Neural crest cell (in vitro differentiated cells): Measurements from ENCODE around the gene FLYWCH2. TPM values are rescaled to one million over a fixed set of nuclear protein-coding genes. Genes with fewer than 3 reads are reported as not detected.

Experiments
- DNase-seq: peaks from one replicate; pipeline ENCODE4 v3.0.0; 2021; ENCODE audit warnings: low read depth, mixed read lengths, low spot score
- H3K27ac Mint-ChIP-seq: one replicate; pipeline ENCODE4 v1.8.0; 2021; ENCODE audit warnings: mild to moderate bottlenecking, mixed read lengths; ENCODE audit not compliant: unreplicated experiment
- H3K27me3 Mint-ChIP-seq: 2 replicates; pipeline ENCODE4 v1.8.0; 2021; ENCODE audit warnings: low read depth, mild to moderate bottlenecking, mixed read lengths
- H3K36me3 Mint-ChIP-seq: 2 replicates; pipeline ENCODE4 v1.8.0; 2021; ENCODE audit warnings: low read depth, mild to moderate bottlenecking, mixed read lengths
- H3K4me1 Mint-ChIP-seq: 2 replicates; pipeline ENCODE4 v1.8.0; 2021; ENCODE audit warnings: mixed read lengths
- H3K4me3 Mint-ChIP-seq: one replicate; pipeline ENCODE4 v1.8.0; 2021; ENCODE audit warnings: mild to moderate bottlenecking, mixed read lengths
- H3K9me3 Mint-ChIP-seq: 2 replicates; pipeline ENCODE4 v1.8.0; 2021; ENCODE audit warnings: mixed read lengths
- total RNA-seq: library from RNA; stranded (reverse); gene quantifications from 2 replicates; pipeline ENCODE4 v1.2.1, GENCODE V29; 2021
- TF ChIP-seq, protein P1 (sequence below): fragments of 200-600 bp; sonication (generic); conservative IDR thresholded peaks from 2 replicates; pipeline ENCODE4 v1.5.0; 2021; ENCODE audit warnings: antibody characterized with exemption, mild to moderate bottlenecking

The FLYWCH2 gene
- total RNA-seq, 1 donor from 2014 or later = 32.3 TPM

DNA sequence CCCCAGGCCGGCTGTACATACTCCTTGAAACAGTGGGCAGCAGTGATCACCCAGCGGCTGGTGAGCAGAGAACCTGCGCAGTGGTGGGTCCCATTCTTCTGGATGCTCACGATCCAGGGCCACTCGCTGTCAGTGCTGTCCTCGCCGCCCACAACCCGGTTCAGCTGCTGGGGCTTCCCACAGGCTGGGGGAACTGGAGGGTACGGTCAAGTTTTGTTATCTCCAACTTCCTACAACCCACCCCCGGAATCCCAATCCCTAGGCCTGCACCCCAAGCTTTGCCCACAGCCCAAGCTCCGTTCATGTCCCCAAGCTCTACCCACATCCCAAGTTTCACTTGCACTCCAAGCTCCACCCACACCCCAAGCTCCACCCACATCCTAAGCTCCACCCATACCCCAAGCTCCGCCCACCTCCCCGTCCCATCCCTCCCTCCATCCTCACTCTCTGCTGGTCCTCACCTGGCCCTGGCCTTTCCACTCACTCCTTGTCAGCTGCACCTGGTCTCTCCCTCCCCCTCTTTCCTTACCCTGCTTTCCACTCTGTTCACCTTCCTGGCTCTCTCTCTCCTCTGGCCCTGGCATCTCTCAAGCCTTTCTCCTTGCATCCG lies 26.8 kb upstream of the FLYWCH2 start:
- no peak overlapping the region for H3K4me3 Mint-ChIP-seq
- H3K9me3 Mint-ChIP-seq = peaks cover 8% of the 10 kb centered on the region
- no peak overlapping the region for H3K27ac Mint-ChIP-seq

GRCh38 chr16:2856686-2857450 lies 26.1 kb upstream of the FLYWCH2 start:
- peaks cover 65% of the 10 kb centered on the region for H3K27me3 Mint-ChIP-seq
- TF ChIP-seq, protein P1, sequence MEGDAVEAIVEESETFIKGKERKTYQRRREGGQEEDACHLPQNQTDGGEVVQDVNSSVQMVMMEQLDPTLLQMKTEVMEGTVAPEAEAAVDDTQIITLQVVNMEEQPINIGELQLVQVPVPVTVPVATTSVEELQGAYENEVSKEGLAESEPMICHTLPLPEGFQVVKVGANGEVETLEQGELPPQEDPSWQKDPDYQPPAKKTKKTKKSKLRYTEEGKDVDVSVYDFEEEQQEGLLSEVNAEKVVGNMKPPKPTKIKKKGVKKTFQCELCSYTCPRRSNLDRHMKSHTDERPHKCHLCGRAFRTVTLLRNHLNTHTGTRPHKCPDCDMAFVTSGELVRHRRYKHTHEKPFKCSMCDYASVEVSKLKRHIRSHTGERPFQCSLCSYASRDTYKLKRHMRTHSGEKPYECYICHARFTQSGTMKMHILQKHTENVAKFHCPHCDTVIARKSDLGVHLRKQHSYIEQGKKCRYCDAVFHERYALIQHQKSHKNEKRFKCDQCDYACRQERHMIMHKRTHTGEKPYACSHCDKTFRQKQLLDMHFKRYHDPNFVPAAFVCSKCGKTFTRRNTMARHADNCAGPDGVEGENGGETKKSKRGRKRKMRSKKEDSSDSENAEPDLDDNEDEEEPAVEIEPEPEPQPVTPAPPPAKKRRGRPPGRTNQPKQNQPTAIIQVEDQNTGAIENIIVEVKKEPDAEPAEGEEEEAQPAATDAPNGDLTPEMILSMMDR = no peak
- no peak for DNase-seq
- no peak overlapping the region for H3K4me3 Mint-ChIP-seq
- H3K36me3 Mint-ChIP-seq = no peaks in the 10 kb centered on the region
- H3K4me1 Mint-ChIP-seq = no peaks in the 10 kb centered on the region
- peaks cover 10% of the 10 kb centered on the region for H3K9me3 Mint-ChIP-seq
- no peak overlapping the region for H3K27ac Mint-ChIP-seq

More for the DNA sequence above, 26.8 kb upstream of the FLYWCH2 start:
- Mint-ChIP-seq H3K36me3 (no peaks in the 10 kb centered on the region), H3K4me1 (no peaks in the 10 kb centered on the region), H3K27me3 (peaks cover 61% of the 10 kb centered on the region)
- no peak for DNase-seq
- TF ChIP-seq, protein P1 = no peak

DNA sequence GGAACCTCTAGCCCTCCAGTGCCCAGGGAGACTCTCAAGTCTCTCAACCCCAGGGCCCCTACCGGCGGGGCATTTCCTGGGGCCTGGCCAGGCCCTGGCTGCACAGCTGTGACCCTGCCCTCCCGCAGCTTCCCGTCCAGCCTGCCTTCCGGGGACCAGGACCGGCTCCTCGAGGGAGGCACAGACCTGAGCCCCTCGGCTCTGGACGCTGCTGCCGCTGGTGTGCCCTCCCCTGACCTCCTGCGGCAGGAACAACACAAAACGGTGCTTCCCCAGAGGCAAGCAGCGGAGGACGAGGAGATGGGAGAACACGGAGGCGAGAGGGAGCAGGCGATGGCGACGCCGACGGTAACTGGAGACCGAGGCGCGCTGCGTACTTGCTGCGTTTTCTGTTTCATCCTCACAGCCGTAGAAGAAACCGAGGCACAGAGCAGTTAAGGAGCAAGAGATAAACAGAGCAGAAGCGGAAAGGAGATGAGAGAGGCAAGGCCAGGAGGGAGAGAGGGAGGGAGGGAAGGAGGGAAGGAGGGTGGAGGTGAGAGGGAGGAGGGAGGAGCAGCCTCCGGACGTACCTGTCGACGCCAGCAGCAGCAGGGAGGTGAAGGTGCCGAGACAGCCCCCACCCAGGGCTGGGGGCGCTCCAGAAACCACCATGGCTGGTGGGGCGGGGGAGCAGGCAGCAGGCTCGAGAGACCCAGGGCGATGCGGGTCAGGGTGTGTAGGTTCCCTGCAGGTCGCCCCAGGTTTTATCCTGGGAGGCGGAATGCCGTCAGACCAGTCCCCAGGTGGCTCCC lies 25.4 kb upstream of the FLYWCH2 start, which contains the start of gene PRSS22:
PRSS22 (minus strand) TSS at position 720 of the 794 bp plus-strand sequence; CDS start at position 654, 66 bp downstream.
- Mint-ChIP-seq H3K36me3 (no peaks in the 10 kb centered on the region), H3K9me3 (peaks cover 10% of the 10 kb centered on the region), H3K27ac (peak within 1 kb of the TSS; percentile 72), H3K4me1 (no peaks in the 10 kb centered on the region), H3K27me3 (peaks cover 65% of the 10 kb centered on the region), H3K4me3 (no peak within 1 kb of the TSS)
- TF ChIP-seq, protein P1 = no peak
- no peak for DNase-seq

GRCh38 chr16:2858245-2859025 lies 24.6 kb upstream of the FLYWCH2 start:
- no peak for DNase-seq
- Mint-ChIP-seq H3K36me3 (no peaks in the 10 kb centered on the region), H3K4me3 (no peak overlapping the region), H3K27me3 (peaks cover 65% of the 10 kb centered on the region), H3K27ac (no peak overlapping the region), H3K9me3 (peaks cover 10% of the 10 kb centered on the region), H3K4me1 (no peaks in the 10 kb centered on the region)
- TF ChIP-seq, protein P1 = no peak

DNA sequence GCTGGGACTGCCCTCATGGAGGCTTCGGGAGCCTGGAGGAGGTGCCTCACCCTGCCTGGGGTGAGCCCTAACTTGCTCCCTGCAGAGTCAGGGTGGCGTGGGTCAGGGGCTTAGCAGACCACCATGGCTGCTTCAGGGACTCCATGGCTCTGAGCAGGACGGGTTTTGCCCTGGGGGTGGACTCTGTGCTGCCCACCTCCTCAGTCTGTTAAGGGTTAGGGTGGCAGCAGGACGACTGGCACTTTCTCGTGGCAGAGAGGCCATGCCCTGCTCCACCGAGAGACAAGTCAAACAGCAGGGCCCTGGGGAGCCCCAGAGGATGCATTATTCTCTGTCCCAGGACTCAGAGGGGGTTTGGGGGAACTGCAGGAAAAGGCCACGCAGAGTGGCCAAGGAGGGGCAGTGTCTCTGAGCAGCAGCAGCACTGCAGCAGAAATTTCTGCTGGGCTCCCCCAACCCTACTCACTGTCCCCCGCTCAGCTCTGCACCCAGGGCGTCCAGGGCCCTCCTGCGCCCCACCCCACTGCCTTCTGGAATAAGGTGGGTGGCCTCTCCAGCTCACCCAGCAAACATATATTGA lies 23.2 kb upstream of the FLYWCH2 start:
- TF ChIP-seq, protein P1 = no peak

More for the DNA sequence above, 23.2 kb upstream of the FLYWCH2 start:
- Mint-ChIP-seq H3K4me3 (no peak overlapping the region), H3K9me3 (peaks cover 3% of the 10 kb centered on the region), H3K27me3 (peaks cover 69% of the 10 kb centered on the region), H3K27ac (no peak overlapping the region), H3K4me1 (no peaks in the 10 kb centered on the region), H3K36me3 (no peaks in the 10 kb centered on the region)
- DNase-seq = no peak
